ENCODE data around the gene RNF41.
"Not testable (repeated sequence)": the region's sequence is repeated elsewhere in the genome, so short reads cannot be mapped to it uniquely, and the experiment has no call there.

Gene RNF41

GRCh38 chr12:56221757-56222530, at the start of gene RNF41:
Gene RNF41 (minus strand): TSS chr12:56221922. CDS start chr12:56214047, 7,875 bp downstream.
- DNase-seq (ENCODE audit: low read depth) = peak; percentile 97

- DNase-seq (ENCODE audit: low read depth) = no peak
These were observed 49.3 kb upstream of the RNF41 start for GRCh38 chr12:56271031-56271430.

GRCh38 chr12:56267443-56268071, 45.8 kb upstream of the RNF41 start:
- no peak for DNase-seq (ENCODE audit: low read depth)

GRCh38 chr12:56266693-56267442, 45.1 kb upstream of the RNF41 start, which contains the start of gene COQ10A:
Gene COQ10A (plus strand): TSS chr12:56266942. CDS start chr12:56267119, 177 bp downstream.
- DNase-seq (ENCODE audit: low read depth) = peak; percentile 63

GRCh38 chr12:56266068-56266692, 44.5 kb upstream of the RNF41 start:
- not testable (repeated sequence) for DNase-seq (ENCODE audit: low read depth)

- DNase-seq (ENCODE audit: low read depth) = not testable (repeated sequence)
These were observed 41.2 kb upstream of the RNF41 start for GRCh38 chr12:56262955-56263354.

- DNase-seq (ENCODE audit: low read depth) = peak; percentile 60
These were observed 39.9 kb upstream of the RNF41 start for GRCh38 chr12:56261503-56262232.

- no peak for DNase-seq (ENCODE audit: low read depth)
These were observed 39.2 kb upstream of the RNF41 start for GRCh38 chr12:56260921-56261320.

- DNase-seq (ENCODE audit: low read depth) = no peak
These were observed 38.7 kb upstream of the RNF41 start for GRCh38 chr12:56260380-56260779.

GRCh38 chr12:56258820-56259183, 37.1 kb upstream of the RNF41 start:
- DNase-seq (ENCODE audit: low read depth) = no peak

GRCh38 chr12:56258068-56258819, 36.5 kb upstream of the RNF41 start, which contains the start of gene ANKRD52:
Gene ANKRD52 (minus strand): TSS chr12:56258384. CDS start chr12:56258269, 115 bp downstream.
- peak; percentile 42 for DNase-seq (ENCODE audit: low read depth)

- no peak for DNase-seq (ENCODE audit: low read depth)
These were observed 35.9 kb upstream of the RNF41 start for GRCh38 chr12:56257491-56258067.

GRCh38 chr12:56257071-56257470, 35.3 kb upstream of the RNF41 start:
- DNase-seq (ENCODE audit: low read depth) = no peak

- DNase-seq (ENCODE audit: low read depth) = peak; percentile 71
These were observed 34.7 kb upstream of the RNF41 start for GRCh38 chr12:56256326-56256960.

GRCh38 chr12:56255671-56256070, 33.9 kb upstream of the RNF41 start:
- DNase-seq (ENCODE audit: low read depth) = no peak

- no peak for DNase-seq (ENCODE audit: low read depth)
These were observed 31.4 kb upstream of the RNF41 start for GRCh38 chr12:56253091-56253490.

GRCh38 chr12:56252649-56253048, 30.9 kb upstream of the RNF41 start:
- DNase-seq (ENCODE audit: low read depth) = no peak

- DNase-seq (ENCODE audit: low read depth) = no peak
These were observed 27.0 kb upstream of the RNF41 start for GRCh38 chr12:56248711-56249110.

GRCh38 chr12:56247923-56248322, 26.2 kb upstream of the RNF41 start:
- no peak for DNase-seq (ENCODE audit: low read depth)

GRCh38 chr12:56244494-56244893, 22.8 kb upstream of the RNF41 start:
- no peak for DNase-seq (ENCODE audit: low read depth)

Measured in fibroblast of the conjunctiva (primary cell).